Measurements from ENCODE around the gene TMCO4. TPM values are rescaled to one million over a fixed set of nuclear protein-coding genes. Genes with fewer than 3 reads are reported as not detected.
A peak's percentile ranks its signal among the peaks of the same experiment; 100 is the strongest.

Gene TMCO4
- total and polyA plus RNA-seq, 10 of the 15 experiments (the other 5 are each of a cell fraction or from before 2014, with no cell fraction given): 2.4 to 20.8 (median 13.0) TPM

GRCh38 chr1:19710825-19711611 is 88.7 kb downstream of the TMCO4 start (continued):
- TF ChIP-seq, protein P1, sequence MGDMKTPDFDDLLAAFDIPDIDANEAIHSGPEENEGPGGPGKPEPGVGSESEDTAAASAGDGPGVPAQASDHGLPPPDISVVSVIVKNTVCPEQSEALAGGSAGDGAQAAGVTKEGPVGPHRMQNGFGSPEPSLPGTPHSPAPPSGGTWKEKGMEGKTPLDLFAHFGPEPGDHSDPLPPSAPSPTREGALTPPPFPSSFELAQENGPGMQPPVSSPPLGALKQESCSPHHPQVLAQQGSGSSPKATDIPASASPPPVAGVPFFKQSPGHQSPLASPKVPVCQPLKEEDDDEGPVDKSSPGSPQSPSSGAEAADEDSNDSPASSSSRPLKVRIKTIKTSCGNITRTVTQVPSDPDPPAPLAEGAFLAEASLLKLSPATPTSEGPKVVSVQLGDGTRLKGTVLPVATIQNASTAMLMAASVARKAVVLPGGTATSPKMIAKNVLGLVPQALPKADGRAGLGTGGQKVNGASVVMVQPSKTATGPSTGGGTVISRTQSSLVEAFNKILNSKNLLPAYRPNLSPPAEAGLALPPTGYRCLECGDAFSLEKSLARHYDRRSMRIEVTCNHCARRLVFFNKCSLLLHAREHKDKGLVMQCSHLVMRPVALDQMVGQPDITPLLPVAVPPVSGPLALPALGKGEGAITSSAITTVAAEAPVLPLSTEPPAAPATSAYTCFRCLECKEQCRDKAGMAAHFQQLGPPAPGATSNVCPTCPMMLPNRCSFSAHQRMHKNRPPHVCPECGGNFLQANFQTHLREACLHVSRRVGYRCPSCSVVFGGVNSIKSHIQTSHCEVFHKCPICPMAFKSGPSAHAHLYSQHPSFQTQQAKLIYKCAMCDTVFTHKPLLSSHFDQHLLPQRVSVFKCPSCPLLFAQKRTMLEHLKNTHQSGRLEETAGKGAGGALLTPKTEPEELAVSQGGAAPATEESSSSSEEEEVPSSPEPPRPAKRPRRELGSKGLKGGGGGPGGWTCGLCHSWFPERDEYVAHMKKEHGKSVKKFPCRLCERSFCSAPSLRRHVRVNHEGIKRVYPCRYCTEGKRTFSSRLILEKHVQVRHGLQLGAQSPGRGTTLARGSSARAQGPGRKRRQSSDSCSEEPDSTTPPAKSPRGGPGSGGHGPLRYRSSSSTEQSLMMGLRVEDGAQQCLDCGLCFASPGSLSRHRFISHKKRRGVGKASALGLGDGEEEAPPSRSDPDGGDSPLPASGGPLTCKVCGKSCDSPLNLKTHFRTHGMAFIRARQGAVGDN (IDR thresholded peaks at IDR 0.05): peak; percentile 96
- TF ChIP-seq ELK1 (IDR thresholded peaks at IDR 0.05; ENCODE audit: low read depth, low read length) (no peak), SMAD1 (IDR thresholded peaks at IDR 0.05; ENCODE audit: low read depth, partially characterized antibody) (peak; percentile 40), PAX8 (IDR thresholded peaks at IDR 0.05) (peak; percentile 69; the same call in 1 of the 2 replicates), EP300 (IDR thresholded peaks at IDR 0.05; ENCODE audit: borderline replicate concordance in 1 of 2, control insufficient read depth in 1 of 2, low read depth in 2 of 2, low read length in 2 of 2) (no peak), BCLAF1 (IDR thresholded peaks at IDR 0.05) (no peak), CHD1 (IDR thresholded peaks at IDR 0.05; ENCODE audit: low read depth, low read length) (no peak), JUNB (IDR thresholded peaks at IDR 0.05) (peak; percentile 92), NFIC (IDR thresholded peaks at IDR 0.05; ENCODE audit: low read depth, low read length) (peak; percentile 78), EGR1 (IDR thresholded peaks at IDR 0.05; ENCODE audit: borderline replicate concordance in 1 of 2, low read depth in 2 of 2, low read length in 2 of 2) (no peak), DPF2 (IDR thresholded peaks at IDR 0.05) (peak; percentile 77; the same call in 1 of the 2 replicates)
- TF ChIP-seq, protein P2, sequence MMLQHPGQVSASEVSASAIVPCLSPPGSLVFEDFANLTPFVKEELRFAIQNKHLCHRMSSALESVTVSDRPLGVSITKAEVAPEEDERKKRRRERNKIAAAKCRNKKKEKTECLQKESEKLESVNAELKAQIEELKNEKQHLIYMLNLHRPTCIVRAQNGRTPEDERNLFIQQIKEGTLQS (IDR thresholded peaks at IDR 0.05; ENCODE audit: borderline replicate concordance, extremely low read depth, low read depth, low read length): no peak
- TF ChIP-seq, protein P3, sequence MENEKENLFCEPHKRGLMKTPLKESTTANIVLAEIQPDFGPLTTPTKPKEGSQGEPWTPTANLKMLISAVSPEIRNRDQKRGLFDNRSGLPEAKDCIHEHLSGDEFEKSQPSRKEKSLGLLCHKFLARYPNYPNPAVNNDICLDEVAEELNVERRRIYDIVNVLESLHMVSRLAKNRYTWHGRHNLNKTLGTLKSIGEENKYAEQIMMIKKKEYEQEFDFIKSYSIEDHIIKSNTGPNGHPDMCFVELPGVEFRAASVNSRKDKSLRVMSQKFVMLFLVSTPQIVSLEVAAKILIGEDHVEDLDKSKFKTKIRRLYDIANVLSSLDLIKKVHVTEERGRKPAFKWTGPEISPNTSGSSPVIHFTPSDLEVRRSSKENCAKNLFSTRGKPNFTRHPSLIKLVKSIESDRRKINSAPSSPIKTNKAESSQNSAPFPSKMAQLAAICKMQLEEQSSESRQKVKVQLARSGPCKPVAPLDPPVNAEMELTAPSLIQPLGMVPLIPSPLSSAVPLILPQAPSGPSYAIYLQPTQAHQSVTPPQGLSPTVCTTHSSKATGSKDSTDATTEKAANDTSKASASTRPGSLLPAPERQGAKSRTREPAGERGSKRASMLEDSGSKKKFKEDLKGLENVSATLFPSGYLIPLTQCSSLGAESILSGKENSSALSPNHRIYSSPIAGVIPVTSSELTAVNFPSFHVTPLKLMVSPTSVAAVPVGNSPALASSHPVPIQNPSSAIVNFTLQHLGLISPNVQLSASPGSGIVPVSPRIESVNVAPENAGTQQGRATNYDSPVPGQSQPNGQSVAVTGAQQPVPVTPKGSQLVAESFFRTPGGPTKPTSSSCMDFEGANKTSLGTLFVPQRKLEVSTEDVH (IDR thresholded peaks at IDR 0.05; ENCODE audit: low read depth, partially characterized antibody): no peak
- TF ChIP-seq, protein P4, sequence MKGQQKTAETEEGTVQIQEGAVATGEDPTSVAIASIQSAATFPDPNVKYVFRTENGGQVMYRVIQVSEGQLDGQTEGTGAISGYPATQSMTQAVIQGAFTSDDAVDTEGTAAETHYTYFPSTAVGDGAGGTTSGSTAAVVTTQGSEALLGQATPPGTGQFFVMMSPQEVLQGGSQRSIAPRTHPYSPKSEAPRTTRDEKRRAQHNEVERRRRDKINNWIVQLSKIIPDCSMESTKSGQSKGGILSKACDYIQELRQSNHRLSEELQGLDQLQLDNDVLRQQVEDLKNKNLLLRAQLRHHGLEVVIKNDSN (IDR thresholded peaks at IDR 0.05; ENCODE audit: borderline replicate concordance, extremely low read length, insufficient read depth, low read depth, low read length): no peak
